ENCODE data around the gene FBF1. TPM values are rescaled to one million over a fixed set of nuclear protein-coding genes. Genes with fewer than 3 reads are reported as not detected.
"Not testable (repeated sequence)": the region's sequence is repeated elsewhere in the genome, so short reads cannot be mapped to it uniquely, and the experiment has no call there.

Gene FBF1
- total and polyA plus RNA-seq, 5 experiments from 2014 or later: 2.4 to 54.6 (median 8.0) TPM

- H3K27me3 Mint-ChIP-seq, H3K4me3 Mint-ChIP-seq, H3K36me3 Mint-ChIP-seq, ATAC-seq, H3K9me3 Mint-ChIP-seq, DNase-seq: not testable (repeated sequence)
- Mint-ChIP-seq H3K4me1 (peaks cover 8 to 15% (median 8%) of the 10 kb centered on the region in 4 donors), H3K27ac (peak overlapping the region in 4 of 10 donors; percentile 48 to 87 (median 62))
- POLR2A ChIA-PET: interaction anchor here (0.7 to 14.9 kb wide), 4 partner anchors 10 to 86 kb away, joined by 3 to 192 read pairs (median 12); partner anchors contain the start of gene TRIM65
Measured at GRCh38 chr17:75885860-75886259, 55.0 kb downstream of the FBF1 start.

GRCh38 chr17:75885431-75885830, 55.4 kb downstream of the FBF1 start:
- POLR2A ChIA-PET: interaction anchor here (0.7 to 14.9 kb wide), 3 partner anchors 9 to 42 kb away, joined by 6 to 192 read pairs (median 13); partner anchors contain the start of gene TRIM65
- Mint-ChIP-seq H3K9me3 (no peaks in the 10 kb centered on the region), H3K27ac (peak overlapping the region in 3 of 10 donors; percentile 25 to 87 (median 56)), H3K4me1 (peaks cover 8 to 16% (median 8%) of the 10 kb centered on the region in 4 donors), H3K4me3 (no peak overlapping the region), H3K27me3 (no peaks in the 10 kb centered on the region), H3K36me3 (peaks cover 0 to 3% (median 0%) of the 10 kb centered on the region in 3 donors)
- DNase-seq (no peak), ATAC-seq (no peak)

- Mint-ChIP-seq H3K27ac (peak overlapping the region in 4 of 10 donors; percentile 33 to 60 (median 46)), H3K9me3 (no peaks in the 10 kb centered on the region), H3K4me3 (peak overlapping the region in 7 of 10 donors; percentile 24 to 63 (median 26)), H3K27me3 (peaks cover 0 to 2% (median 0%) of the 10 kb centered on the region in 5 donors), H3K36me3 (no peaks in the 10 kb centered on the region), H3K4me1 (peaks cover 16 to 26% (median 22%) of the 10 kb centered on the region in 4 donors)
- POLR2A ChIA-PET: interaction anchor here (0.7 to 14.9 kb wide), 4 partner anchors 9 to 859 kb away, joined by 4 to 192 read pairs (median 6); partner anchors contain the start of genes TRIM65 and WBP2
- DNase-seq: peak in 1 of 10 donors; percentile 27
- peak; percentile 6 to 7 for ATAC-seq
Measured at GRCh38 chr17:75881678-75882454, 59.0 kb downstream of the FBF1 start.

GRCh38 chr17:75880266-75880665, 60.6 kb downstream of the FBF1 start:
- Mint-ChIP-seq H3K4me1 (peaks cover 25 to 42% (median 38%) of the 10 kb centered on the region in 4 donors), H3K27ac (peak overlapping the region in 3 of 10 donors; percentile 11 to 71 (median 50)), H3K4me3 (peak overlapping the region in 8 of 10 donors; percentile 8 to 52 (median 18)), H3K36me3 (no peaks in the 10 kb centered on the region), H3K27me3 (peaks cover 0 to 2% (median 0%) of the 10 kb centered on the region in 5 donors), H3K9me3 (no peaks in the 10 kb centered on the region)
- ATAC-seq (no peak), DNase-seq (no peak)
- POLR2A ChIA-PET: interaction anchor here (0.6 to 14.9 kb wide), 4 partner anchors 16 to 235 kb away, joined by 3 to 288 read pairs (median 98); partner anchors contain the start of genes TRIM65 and WBP2

- H3K36me3 Mint-ChIP-seq: no peaks in the 10 kb centered on the region
- DNase-seq (peak in 1 of 10 donors; percentile 26), ATAC-seq (peak in 1 of 2 donors; percentile 17)
- H3K9me3 Mint-ChIP-seq: no peaks in the 10 kb centered on the region
- H3K27me3 Mint-ChIP-seq: peaks cover 0 to 2% (median 0%) of the 10 kb centered on the region in 5 donors
- peak within 1 kb of the TSS; percentile 65 to 96 (median 92) for H3K27ac Mint-ChIP-seq
- peak within 1 kb of the TSS; percentile 80 to 92 (median 87) for H3K4me3 Mint-ChIP-seq
- POLR2A ChIA-PET: interaction anchor here (0.5 to 14.9 kb wide), 16 partner anchors 9 to 459 kb away, joined by 3 to 288 read pairs (median 4); partner anchors contain the start of genes MRPL38, TRIM65, TSEN54 and UNC13D
- H3K4me1 Mint-ChIP-seq: peaks cover 25 to 52% (median 49%) of the 10 kb centered on the region in 4 donors
Measured at GRCh38 chr17:75878174-75878998, 62.5 kb downstream of the FBF1 start, which contains the start of gene TRIM47. Gene TRIM47 (minus strand): TSS chr17:75878581. CDS start chr17:75878548, 33 bp downstream.

- H3K27ac Mint-ChIP-seq: peak overlapping the region; percentile 65 to 96 (median 92)
- POLR2A ChIA-PET: interaction anchor here (0.8 to 14.9 kb wide), 13 partner anchors 8 to 361 kb away, joined by 3 to 288 read pairs (median 4); partner anchors contain the start of genes MRPL38, TRIM65, TSEN54 and UNC13D
- ATAC-seq: peak; percentile 71
- H3K36me3 Mint-ChIP-seq: no peaks in the 10 kb centered on the region
- H3K9me3 Mint-ChIP-seq: no peaks in the 10 kb centered on the region
- peak; percentile 51 to 81 (median 66) for DNase-seq
- peaks cover 25 to 57% (median 53%) of the 10 kb centered on the region in 4 donors for H3K4me1 Mint-ChIP-seq
- peak overlapping the region; percentile 80 to 92 (median 87) for H3K4me3 Mint-ChIP-seq
- H3K27me3 Mint-ChIP-seq: peaks cover 0 to 2% (median 0%) of the 10 kb centered on the region in 5 donors
Measured at GRCh38 chr17:75877752-75878173, 63.1 kb downstream of the FBF1 start.

GRCh38 chr17:75876938-75877751, 63.7 kb downstream of the FBF1 start:
- Mint-ChIP-seq H3K27ac (peak overlapping the region; percentile 86 to 96 (median 94)), H3K36me3 (no peaks in the 10 kb centered on the region), H3K9me3 (no peaks in the 10 kb centered on the region), H3K27me3 (peaks cover 0 to 2% (median 0%) of the 10 kb centered on the region in 5 donors), H3K4me3 (peak overlapping the region; percentile 80 to 92 (median 87)), H3K4me1 (peaks cover 25 to 59% (median 58%) of the 10 kb centered on the region in 4 donors)
- ATAC-seq (peak in 1 of 2 donors; percentile 10), DNase-seq (peak in 1 of 10 donors; percentile 20)
- POLR2A ChIA-PET: interaction anchor here (0.5 to 14.9 kb wide), 12 partner anchors 9 to 881 kb away, joined by 3 to 288 read pairs (median 5); partner anchors contain the start of genes MRPL38, TRIM65, TSEN54 and UNC13D

- H3K4me3 Mint-ChIP-seq: peak overlapping the region; percentile 80 to 92 (median 87)
- peaks cover 19 to 52% (median 52%) of the 10 kb centered on the region in 4 donors for H3K4me1 Mint-ChIP-seq
- peak overlapping the region; percentile 86 to 96 (median 94) for H3K27ac Mint-ChIP-seq
- peak; percentile 72 to 77 for ATAC-seq
- H3K9me3 Mint-ChIP-seq: no peaks in the 10 kb centered on the region
- no peaks in the 10 kb centered on the region for H3K36me3 Mint-ChIP-seq
- peaks cover 0 to 2% (median 0%) of the 10 kb centered on the region in 5 donors for H3K27me3 Mint-ChIP-seq
- POLR2A ChIA-PET: interaction anchor here (0.6 to 14.9 kb wide), 24 partner anchors 8 to 1569 kb away, joined by 3 to 288 read pairs (median 4); partner anchors contain the start of genes FBF1, GALK1, MRPL38 and TRIM65
- DNase-seq: peak; percentile 57 to 92 (median 74)
Measured at GRCh38 chr17:75876190-75876937, 64.5 kb downstream of the FBF1 start.

GRCh38 chr17:75875940-75876189, 65.0 kb downstream of the FBF1 start:
- Mint-ChIP-seq H3K4me1 (peaks cover 19 to 52% (median 51%) of the 10 kb centered on the region in 4 donors), H3K27me3 (peaks cover 0 to 2% (median 0%) of the 10 kb centered on the region in 5 donors), H3K36me3 (no peaks in the 10 kb centered on the region), H3K9me3 (no peaks in the 10 kb centered on the region), H3K4me3 (peak overlapping the region; percentile 80 to 92 (median 87)), H3K27ac (peak overlapping the region; percentile 86 to 96 (median 94))
- DNase-seq (no peak), ATAC-seq (no peak)
- POLR2A ChIA-PET: interaction anchor here (0.6 to 14.9 kb wide), 22 partner anchors 8 to 1570 kb away, joined by 3 to 288 read pairs (median 4); partner anchors contain the start of genes FBF1, GALK1, MRPL38 and TRIM65

GRCh38 chr17:75875182-75875939, 65.5 kb downstream of the FBF1 start:
- peaks cover 0 to 2% (median 0%) of the 10 kb centered on the region in 5 donors for H3K27me3 Mint-ChIP-seq
- POLR2A ChIA-PET: interaction anchor here (0.6 to 14.9 kb wide), 23 partner anchors 7 to 1570 kb away, joined by 3 to 288 read pairs (median 4); partner anchors contain the start of genes FBF1, GALK1, MRPL38 and TRIM65
- H3K4me1 Mint-ChIP-seq: peaks cover 19 to 52% (median 50%) of the 10 kb centered on the region in 4 donors
- H3K27ac Mint-ChIP-seq: peak overlapping the region; percentile 86 to 96 (median 94)
- no peak for ATAC-seq
- no peaks in the 10 kb centered on the region for H3K36me3 Mint-ChIP-seq
- DNase-seq: no peak
- no peaks in the 10 kb centered on the region for H3K9me3 Mint-ChIP-seq
- H3K4me3 Mint-ChIP-seq: peak overlapping the region; percentile 80 to 92 (median 87)
